ENCODE results near the gene HP.
A peak's percentile ranks its signal among the peaks of the same experiment; 100 is the strongest.
"Not testable (repeated sequence)": the region's sequence is repeated elsewhere in the genome, so short reads cannot be mapped to it uniquely, and the experiment has no call there.

The HP gene

GRCh38 chr16:72043539-72043938 lies 10.8 kb upstream of the HP start:
- no peak for DNase-seq

GRCh38 chr16:72044296-72044695 lies 10.0 kb upstream of the HP start:
- DNase-seq: no peak

- DNase-seq: no peak
Measured at GRCh38 chr16:72044825-72045359, 9.4 kb upstream of the HP start.

GRCh38 chr16:72049110-72049509 lies 5.2 kb upstream of the HP start:
- no peak for DNase-seq

GRCh38 chr16:72050769-72051464 lies 3.4 kb upstream of the HP start:
- no peak for DNase-seq

DNA sequence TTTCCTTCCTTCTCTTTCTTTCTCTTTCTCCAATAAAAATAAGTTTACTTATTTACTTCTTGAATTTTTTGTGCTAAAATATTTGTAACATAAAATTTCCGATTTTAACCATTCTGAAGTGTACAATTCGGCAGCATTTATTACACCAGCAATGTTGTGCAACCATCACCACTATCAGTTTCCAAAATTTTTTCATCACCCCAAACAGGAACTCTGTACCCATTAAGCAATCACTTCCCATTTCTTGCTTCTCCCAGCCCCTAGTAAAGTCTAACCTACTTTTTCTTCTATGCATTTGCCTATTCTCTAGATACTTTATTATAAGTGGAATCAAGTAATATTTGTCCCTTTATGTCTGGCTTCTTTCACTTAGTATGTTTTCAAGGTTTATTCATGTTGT lies 2.5 kb upstream of the HP start:
- DNase-seq: peak; percentile 0

GRCh38 chr16:72055911-72056310 lies 1.6 kb downstream of the HP start:
- no peak for DNase-seq

GRCh38 chr16:72057313-72057712 lies 3.0 kb downstream of the HP start:
- DNase-seq: not testable (repeated sequence)

DNA sequence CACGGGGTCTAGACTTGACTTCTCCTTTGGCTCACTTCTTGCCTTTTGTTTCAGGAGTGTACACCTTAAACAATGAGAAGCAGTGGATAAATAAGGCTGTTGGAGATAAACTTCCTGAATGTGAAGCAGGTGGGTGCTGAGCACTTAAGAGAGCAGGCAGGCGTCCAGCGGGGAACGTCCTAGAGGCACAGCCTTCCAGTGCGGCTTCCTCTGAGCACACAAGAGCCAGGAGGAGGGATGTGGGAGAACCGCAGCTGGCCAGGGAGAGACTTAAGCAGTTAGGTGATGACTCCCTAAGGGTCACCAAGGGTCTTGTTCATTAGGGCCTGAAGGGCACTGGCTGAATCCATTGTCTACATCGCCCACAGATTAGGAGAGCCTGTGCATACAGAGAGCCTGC lies 4.8 kb downstream of the HP start:
- DNase-seq: not testable (repeated sequence)

DNA sequence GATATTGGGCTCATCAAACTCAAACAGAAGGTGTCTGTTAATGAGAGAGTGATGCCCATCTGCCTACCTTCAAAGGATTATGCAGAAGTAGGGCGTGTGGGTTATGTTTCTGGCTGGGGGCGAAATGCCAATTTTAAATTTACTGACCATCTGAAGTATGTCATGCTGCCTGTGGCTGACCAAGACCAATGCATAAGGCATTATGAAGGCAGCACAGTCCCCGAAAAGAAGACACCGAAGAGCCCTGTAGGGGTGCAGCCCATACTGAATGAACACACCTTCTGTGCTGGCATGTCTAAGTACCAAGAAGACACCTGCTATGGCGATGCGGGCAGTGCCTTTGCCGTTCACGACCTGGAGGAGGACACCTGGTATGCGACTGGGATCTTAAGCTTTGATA lies 6.1 kb downstream of the HP start:
- DNase-seq: no peak

DNA sequence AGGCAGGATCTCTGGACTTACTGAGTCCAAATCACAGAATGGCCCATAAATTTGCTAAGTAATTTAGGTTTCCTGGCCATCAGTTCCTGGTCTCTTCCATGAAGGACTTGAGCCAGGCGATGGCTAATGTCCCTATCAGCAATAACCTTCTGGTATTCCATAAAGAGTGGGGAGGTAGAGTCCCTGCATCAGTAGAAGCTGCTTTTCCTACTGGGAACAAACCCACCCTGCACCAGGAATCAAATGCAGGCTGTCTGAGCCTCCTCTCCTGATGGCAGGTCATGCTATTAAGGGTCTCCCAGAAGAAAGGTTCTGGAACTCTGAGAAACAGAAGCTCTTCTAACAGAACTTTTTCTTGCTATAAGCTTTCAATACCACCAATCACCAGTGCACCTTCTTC lies 7.3 kb downstream of the HP start:
- no peak for DNase-seq

GRCh38 chr16:72064361-72064894 lies 10.1 kb downstream of the HP start:
- DNase-seq: no peak

DNA sequence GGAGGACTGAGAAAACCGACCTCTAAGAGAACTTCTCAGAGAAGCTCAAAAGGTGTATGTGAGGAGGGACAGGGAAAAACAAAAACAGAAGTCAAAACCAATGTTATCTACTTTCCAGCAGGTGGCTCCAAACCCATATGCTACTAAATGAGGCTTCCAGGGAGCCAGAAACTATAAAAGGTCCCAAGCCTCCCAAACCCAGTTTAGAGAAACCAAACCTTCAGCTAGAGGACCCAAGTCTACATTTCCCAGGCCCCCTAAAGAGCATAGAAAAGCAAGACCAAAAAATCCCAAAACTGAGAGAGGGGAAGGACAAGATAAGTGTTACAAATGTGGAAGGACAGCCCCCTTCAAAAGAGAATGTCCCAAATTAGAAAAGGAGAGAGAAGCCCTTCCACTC lies 12.4 kb downstream of the HP start:
- DNase-seq: peak; percentile 30

DNA sequence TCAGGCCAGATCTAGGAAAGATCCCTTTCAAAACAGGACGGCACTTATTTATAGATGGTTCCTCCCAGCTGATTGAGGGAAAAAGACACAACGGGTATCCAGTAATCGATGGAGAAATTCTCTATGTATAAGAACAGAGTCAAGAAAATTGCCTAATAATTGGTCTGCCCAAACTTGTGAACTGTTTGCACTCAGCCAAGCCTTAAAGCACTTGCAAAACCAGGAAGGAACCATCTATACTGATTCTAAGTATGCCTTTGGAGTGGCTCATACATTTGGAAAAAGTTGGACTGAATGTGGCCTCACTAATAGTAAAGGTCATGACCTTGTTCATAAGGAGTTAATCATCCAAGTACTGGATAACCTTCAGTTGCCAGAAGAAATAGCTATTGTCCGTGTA lies 14.6 kb downstream of the HP start:
- no peak for DNase-seq

DNA sequence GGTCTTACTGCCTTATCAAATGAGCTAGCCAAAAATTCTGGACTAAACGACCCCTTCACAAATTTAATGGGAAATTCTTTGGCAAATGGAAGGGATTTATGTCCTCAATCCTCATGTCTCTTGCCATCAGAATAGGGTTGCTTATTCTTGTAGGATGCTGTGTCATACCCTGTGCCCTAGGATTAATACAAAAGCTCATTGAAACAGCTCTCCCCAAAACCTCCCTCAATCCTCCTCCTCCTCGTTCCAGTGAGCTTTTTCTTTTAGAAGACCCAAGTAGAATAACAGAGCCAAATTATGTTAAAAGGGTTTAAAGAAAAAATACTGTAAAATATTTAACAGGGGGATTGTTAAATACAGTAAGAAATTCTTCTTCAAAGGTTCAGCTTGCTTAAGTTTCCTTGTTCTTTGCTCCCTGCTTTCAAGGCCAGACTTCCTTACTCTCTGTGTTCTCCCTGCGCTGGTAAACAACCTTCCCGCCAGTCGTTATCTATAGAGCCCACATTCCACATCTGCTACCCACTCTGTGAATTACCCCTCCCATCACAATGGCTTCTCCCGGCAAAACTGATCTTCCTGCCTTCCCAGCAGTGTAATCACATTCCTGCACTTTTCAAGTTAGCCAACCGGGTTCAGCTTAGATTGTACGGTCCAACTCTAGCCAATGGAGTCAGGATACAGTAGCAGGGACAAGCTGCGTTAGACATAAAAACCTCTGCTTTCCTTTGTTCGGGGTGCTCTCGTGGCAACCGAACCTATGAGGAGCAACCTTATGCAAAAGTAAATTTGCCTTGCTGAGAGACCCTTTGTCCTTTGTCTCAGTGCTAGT lies 18.4 kb downstream of the HP start:
- no peak for DNase-seq

DNA sequence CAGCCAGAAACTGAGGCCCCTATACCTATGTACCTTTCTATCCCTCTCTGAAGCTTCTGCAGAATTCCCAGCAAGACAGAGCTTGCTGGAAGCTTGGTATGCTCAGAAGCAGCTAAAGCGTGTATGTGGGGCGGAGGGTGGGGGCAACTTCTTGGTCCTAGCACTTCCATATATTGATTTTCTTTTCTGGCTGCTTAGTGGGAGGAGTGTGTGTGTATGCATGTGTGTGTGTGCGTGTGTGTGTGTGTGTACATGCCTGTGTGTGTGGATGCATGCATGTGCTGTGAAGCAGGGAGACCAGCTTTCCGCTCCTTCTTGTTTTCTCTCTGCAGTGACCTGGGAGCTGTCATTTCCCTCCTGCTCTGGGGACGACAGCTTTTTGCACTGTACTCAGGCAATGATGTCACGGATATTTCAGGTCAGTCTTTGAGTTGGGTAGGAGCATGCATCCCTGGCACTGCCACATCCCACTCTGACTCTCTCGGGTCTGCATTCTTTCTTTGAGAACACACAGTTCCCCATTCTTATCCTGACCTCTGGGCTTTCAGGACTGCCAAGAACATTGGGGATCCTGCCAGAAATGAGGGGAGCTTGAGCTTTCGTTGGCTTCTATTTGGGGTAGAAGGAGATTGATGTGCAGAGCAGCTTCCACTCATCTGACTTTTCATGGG lies 19.4 kb downstream of the HP start:
- DNase-seq: no peak

GRCh38 chr16:72075067-72075466 lies 20.8 kb downstream of the HP start:
- not testable (repeated sequence) for DNase-seq

DNA sequence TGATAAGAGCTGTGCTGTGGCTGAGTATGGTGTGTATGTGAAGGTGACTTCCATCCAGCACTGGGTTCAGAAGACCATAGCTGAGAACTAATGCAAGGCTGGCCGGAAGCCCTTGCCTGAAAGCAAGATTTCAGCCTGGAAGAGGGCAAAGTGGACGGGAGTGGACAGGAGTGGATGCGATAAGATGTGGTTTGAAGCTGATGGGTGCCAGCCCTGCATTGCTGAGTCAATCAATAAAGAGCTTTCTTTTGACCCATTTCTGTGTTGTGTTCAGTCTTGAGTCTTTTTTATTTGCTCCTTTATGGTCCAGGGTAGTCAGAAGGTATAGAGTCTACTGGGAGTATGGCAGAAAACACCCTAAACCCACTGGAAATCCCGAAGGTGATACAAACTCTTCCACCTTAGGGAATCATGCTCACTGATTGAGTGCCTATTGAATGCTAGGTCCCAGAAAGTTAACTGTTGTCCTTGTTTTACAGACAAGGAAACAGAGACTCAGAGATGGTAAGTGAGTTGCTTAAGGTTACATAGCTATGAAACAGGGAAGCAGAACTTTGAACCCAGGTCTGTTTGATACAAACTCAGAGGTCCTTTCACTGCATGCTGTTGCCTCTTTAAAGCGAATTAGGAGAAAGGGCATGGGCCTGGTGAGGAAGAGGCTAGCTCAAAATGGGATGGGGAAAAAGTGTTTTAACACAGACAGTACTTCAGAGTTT lies 22.8 kb downstream of the HP start:
- DNase-seq: not testable (repeated sequence)

- no peak for DNase-seq
Measured at GRCh38 chr16:72083778-72084404, 29.6 kb downstream of the HP start.

DNA sequence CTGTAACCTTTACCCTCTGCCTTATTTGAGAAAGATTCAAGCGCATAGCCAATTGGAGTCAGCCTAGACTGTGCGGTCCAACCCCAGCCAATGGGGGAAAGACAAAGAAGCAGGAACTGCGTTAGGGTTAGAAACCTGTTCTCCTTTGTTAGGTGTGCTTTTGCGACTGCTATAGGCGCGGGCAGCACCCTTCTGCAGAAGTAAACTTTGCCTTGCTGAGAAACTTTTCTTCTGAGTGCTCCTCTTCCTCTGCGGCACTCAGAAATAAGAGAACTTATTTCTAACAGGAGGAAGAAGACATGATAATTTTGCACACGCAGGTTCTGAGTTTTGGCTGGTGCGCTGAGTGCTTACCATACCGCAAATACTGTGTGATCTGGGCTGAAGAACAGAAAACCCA lies 30.1 kb downstream of the HP start:
- DNase-seq: no peak

GRCh38 chr16:72085002-72085401 lies 30.7 kb downstream of the HP start:
- no peak for DNase-seq

GRCh38 chr16:72091217-72091616 lies 36.9 kb downstream of the HP start:
- DNase-seq: no peak
